RWPE2 (cell line): Measurements from ENCODE around the gene MSN.

ENCODE experiments used
- ATAC-seq: fragments of 200-7000 bp; cut with Tn5 transposase; 3 replicates; pipeline ENCODE4 v1.9.1; 2021; ENCODE audit warnings: low read depth
- DNase-seq: peaks from one replicate; pipeline ENCODE4 v3.0.0-alpha.2; 2020; ENCODE audit warnings: low spot score
- H3K27ac ChIP-seq: fragments of 450-650 bp; 2 replicates; pipeline ENCODE4 v1.5.1; 2017; ENCODE audit warnings: mild to moderate bottlenecking; ENCODE audit not compliant: poor library complexity, severe bottlenecking
- H3K27me3 ChIP-seq: fragments of 250-450 bp; sonication (Bioruptor Pico); 2 replicates; pipeline ENCODE4 v1.5.1; 2021; ENCODE audit warnings: mild to moderate bottlenecking, moderate library complexity; ENCODE audit not compliant: insufficient read depth, poor library complexity, severe bottlenecking
- H3K36me3 ChIP-seq: fragments of 250-450 bp; sonication (Bioruptor Pico); 2 replicates; pipeline ENCODE4 v1.5.1; 2020; ENCODE audit warnings: low read depth, mild to moderate bottlenecking, moderate library complexity
- H3K4me1 ChIP-seq: fragments of 250-450 bp; sonication (Bioruptor Pico); 2 replicates; pipeline ENCODE4 v1.5.1; 2021; ENCODE audit warnings: mild to moderate bottlenecking, moderate library complexity; ENCODE audit not compliant: insufficient read depth, poor library complexity, severe bottlenecking
- H3K4me3 ChIP-seq: fragments of 250-450 bp; sonication (Bioruptor Pico); 2 replicates; pipeline ENCODE4 v1.5.1; 2021; ENCODE audit warnings: mild to moderate bottlenecking, moderate library complexity; ENCODE audit not compliant: severe bottlenecking
- H3K9me3 ChIP-seq: fragments of 250-450 bp; sonication (Bioruptor Pico); 2 replicates; pipeline ENCODE4 v1.5.1; 2021; ENCODE audit warnings: mild to moderate bottlenecking, moderate library complexity; ENCODE audit not compliant: severe bottlenecking
- TF ChIP-seq, protein P1 (sequence below): fragments of 450-650 bp; IDR thresholded peaks from one replicate; pipeline ENCODE4 v1.5.1; 2017; ENCODE audit warnings: mild to moderate bottlenecking, moderate library complexity; ENCODE audit not compliant: poor library complexity, severe bottlenecking

Gene MSN

DNA sequence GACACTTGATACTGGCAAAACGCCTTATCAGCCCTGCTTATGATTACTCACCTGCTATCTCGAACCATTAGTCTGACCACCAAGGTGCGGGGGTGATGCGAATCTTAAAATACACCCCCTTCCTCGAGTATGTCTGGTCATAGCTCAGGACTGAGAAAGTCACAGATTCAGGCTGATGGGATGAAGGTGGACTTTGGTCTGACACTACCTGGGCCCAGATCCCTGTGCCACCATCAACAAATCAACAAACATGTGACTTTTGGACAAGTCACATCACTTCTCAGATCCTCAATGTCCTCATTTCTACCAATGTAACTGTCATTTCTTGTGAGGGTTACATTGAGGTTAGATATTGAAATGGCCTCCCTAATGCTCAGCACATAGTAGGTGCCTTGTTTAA lies 9.8 kb upstream of the MSN start:
- H3K4me1 ChIP-seq, result no peaks in the 10 kb centered on the region
- H3K27ac ChIP-seq, result no peak overlapping the region
- H3K36me3 ChIP-seq, result no peaks in the 10 kb centered on the region
- no peak for DNase-seq
- ATAC-seq, result no peak
- H3K27me3 ChIP-seq, result no peaks in the 10 kb centered on the region
- TF ChIP-seq, protein P1, sequence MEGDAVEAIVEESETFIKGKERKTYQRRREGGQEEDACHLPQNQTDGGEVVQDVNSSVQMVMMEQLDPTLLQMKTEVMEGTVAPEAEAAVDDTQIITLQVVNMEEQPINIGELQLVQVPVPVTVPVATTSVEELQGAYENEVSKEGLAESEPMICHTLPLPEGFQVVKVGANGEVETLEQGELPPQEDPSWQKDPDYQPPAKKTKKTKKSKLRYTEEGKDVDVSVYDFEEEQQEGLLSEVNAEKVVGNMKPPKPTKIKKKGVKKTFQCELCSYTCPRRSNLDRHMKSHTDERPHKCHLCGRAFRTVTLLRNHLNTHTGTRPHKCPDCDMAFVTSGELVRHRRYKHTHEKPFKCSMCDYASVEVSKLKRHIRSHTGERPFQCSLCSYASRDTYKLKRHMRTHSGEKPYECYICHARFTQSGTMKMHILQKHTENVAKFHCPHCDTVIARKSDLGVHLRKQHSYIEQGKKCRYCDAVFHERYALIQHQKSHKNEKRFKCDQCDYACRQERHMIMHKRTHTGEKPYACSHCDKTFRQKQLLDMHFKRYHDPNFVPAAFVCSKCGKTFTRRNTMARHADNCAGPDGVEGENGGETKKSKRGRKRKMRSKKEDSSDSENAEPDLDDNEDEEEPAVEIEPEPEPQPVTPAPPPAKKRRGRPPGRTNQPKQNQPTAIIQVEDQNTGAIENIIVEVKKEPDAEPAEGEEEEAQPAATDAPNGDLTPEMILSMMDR, result no peak
- H3K4me3 ChIP-seq, result no peak overlapping the region
- H3K9me3 ChIP-seq, result no peaks in the 10 kb centered on the region

DNA sequence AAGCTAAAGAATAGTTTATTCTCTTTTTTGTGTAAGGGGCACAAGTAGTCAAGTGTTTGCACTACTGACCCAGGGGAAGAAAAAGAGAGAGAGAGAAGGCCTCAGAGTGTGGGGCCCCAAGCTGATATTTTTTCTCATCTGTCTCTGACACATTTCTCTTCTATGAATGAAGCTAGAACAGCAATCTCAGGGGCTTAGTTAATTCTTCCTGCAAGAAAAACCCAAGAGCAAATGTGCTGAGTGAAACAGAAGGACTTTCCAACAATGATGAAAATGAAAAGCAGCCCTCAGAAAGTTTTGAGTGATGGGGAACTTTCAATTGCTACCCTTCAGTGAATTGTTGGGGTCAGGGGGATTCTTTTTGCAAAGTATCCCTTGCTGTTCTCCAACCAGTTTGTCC lies 9.2 kb upstream of the MSN start:
- ATAC-seq, result no peak
- TF ChIP-seq, protein P1, result no peak
- H3K9me3 ChIP-seq, result no peaks in the 10 kb centered on the region

DNA sequence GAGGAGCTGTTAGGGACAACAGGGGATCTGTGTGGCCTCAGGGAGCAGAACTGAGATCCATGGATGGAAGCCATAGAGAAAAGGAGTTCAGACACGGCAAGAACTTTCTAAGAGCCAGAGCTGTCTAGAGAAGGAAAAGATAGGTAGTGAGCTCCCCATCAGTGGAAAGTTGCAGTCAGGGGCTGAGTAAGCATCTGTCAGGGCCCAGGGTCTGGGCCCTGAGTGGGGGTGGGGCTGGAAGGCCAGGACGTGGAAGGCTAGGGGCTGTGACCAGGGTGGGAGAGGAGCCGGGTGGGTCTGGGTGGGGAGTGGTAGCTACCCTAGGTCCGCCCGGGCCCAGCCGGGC lies 324 bp upstream of the MSN start:
- ATAC-seq, result no peak; the same call in 2 of the 3 replicates
- peak overlapping the region; percentile 84 for H3K4me3 ChIP-seq
- H3K4me1 ChIP-seq, result peaks cover 19% of the 10 kb centered on the region

More for the DNA sequence above, 9.2 kb upstream of the MSN start:
- Histone ChIP-seq H3K27ac (no peak overlapping the region), H3K4me3 (no peak overlapping the region), H3K36me3 (no peaks in the 10 kb centered on the region), H3K4me1 (no peaks in the 10 kb centered on the region), H3K27me3 (no peaks in the 10 kb centered on the region)
- no peak for DNase-seq

DNA sequence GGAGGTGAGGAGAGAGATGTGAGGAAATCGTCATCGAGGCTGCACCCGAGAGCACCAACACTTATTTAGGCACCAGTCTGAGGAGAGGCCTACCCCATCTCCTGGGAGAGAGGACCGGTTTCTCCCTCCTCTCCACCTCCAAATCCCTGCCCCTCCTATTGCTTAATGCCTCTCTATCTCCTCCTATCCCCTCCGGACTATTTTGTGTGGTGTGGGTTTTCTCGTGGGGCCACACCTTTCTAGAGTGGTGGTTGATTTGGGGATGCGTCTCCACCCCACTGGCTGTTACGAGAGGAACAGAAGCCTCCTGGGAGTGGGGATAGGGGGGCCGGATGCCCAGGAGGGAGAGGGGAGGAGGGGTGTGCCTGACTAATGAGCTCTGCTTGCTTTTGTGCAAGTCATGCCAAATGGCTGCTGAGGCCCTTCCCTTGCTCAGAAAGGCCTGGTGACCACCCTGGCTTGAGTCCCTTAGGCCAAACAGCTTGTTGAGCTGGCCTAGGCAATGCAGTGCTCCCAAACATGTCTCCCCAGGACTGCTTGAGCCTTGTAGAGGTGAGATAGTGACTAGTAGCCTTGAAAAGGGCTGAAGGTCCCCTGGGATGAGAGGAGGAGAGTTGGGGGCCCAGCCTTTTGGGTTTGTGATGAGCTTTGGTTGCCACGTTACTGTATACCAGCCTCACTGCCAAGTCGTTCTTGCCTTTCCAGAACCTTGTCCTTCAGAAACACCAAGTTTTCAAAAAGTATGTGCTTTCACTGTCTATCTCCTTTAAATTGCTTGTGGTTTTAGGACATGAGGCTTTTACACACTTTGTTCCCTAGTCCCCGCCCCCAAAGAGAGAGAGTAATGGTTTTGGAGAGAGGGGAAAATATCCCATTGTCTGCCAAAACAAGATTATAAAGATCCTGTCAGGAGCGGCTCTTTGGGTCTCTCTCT lies 1.2 kb downstream of the MSN start:
- H3K4me3 ChIP-seq, result peak overlapping the region; percentile 84

More for the DNA sequence above, 324 bp upstream of the MSN start:
- H3K27ac ChIP-seq, result peak overlapping the region; percentile 89
- TF ChIP-seq, protein P1, result no peak
- H3K36me3 ChIP-seq, result peaks cover 7% of the 10 kb centered on the region; the same call in 1 of the 2 replicates
- H3K9me3 ChIP-seq, result no peaks in the 10 kb centered on the region
- no peak for DNase-seq
- no peaks in the 10 kb centered on the region for H3K27me3 ChIP-seq

More for the DNA sequence above, 1.2 kb downstream of the MSN start:
- Histone ChIP-seq H3K9me3 (no peaks in the 10 kb centered on the region), H3K27ac (peak overlapping the region; percentile 89), H3K4me1 (peaks cover 32% of the 10 kb centered on the region), H3K36me3 (peaks cover 11% of the 10 kb centered on the region), H3K27me3 (no peaks in the 10 kb centered on the region)
- ATAC-seq (peak; percentile 83), DNase-seq (peak; percentile 77)
- TF ChIP-seq, protein P1, result no peak
